GM18502 (cell line): ENCODE results near the gene OBSCN.
"Not testable (repeated sequence)": the region's sequence is repeated elsewhere in the genome, so short reads cannot be mapped to it uniquely, and the experiment has no call there.

Experiments used
- ATAC-seq: cut with Tn5 transposase; IDR thresholded peaks from one replicate; pipeline ENCODE4 v1.9.1; 2021; ENCODE audit warnings: mild to moderate bottlenecking; ENCODE audit not compliant: unreplicated experiment, poor library complexity

OBSCN gene

DNA sequence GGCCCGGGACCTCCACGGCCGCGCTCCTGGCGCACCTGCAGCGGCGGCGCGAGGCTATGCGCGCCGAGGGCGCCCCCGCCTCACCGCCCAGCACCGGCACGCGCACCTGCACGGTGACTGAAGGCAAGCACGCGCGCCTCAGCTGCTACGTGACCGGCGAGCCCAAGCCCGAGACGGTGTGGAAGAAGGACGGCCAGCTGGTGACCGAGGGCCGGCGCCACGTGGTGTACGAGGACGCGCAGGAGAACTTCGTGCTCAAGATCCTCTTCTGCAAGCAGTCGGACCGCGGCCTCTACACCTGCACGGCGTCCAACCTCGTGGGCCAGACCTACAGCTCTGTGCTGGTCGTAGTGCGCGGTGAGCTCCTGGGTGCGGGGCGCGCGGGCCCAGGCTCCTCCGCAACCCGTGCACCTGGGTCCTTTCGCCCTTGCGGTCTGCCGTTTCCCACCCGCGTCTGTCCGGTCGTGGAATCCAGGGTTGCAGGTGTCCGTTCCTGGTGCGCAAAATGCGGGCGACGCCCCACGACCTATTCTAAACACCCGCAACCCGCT, 4.6 kb downstream of the OBSCN start:
- ATAC-seq, result no peak

GRCh38 chr1:228212966-228213844, 5.4 kb downstream of the OBSCN start:
- peak; percentile 95 for ATAC-seq

GRCh38 chr1:228213917-228214808, 6.3 kb downstream of the OBSCN start:
- no peak for ATAC-seq

DNA sequence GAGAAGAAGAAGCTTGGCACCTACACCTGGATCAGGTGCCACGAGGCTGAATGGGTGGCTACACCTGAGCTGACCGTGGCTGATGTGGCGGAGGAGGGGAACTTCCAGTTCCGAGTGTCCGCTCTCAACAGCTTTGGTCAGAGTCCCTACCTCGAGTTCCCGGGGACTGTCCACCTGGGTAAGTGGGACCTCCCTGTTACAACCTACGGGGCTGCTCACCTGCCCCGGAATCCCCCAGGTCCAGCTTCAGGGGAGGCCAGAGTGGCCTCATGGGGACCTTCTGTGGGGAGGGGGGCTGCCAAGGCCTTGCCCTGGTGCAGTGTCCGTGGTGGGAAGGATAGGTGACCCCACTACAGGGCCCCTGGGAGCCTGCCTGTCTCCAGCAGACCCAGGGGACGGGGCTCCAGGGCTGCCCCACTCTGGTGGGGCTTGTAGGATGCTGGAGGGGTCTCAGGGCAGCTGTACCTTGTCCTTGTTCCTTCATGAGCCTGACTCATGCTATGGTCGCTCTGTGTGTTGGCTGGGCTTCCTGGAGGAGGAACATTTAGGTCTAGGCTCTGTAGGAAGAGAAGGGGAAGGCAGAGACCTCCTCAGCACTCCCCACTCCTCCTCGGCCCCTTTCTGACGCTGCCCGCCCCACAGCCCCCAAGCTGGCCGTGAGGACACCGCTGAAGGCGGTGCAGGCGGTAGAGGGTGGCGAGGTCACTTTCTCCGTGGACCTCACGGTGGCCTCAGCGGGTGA, 7.2 kb downstream of the OBSCN start:
- no peak for ATAC-seq

DNA sequence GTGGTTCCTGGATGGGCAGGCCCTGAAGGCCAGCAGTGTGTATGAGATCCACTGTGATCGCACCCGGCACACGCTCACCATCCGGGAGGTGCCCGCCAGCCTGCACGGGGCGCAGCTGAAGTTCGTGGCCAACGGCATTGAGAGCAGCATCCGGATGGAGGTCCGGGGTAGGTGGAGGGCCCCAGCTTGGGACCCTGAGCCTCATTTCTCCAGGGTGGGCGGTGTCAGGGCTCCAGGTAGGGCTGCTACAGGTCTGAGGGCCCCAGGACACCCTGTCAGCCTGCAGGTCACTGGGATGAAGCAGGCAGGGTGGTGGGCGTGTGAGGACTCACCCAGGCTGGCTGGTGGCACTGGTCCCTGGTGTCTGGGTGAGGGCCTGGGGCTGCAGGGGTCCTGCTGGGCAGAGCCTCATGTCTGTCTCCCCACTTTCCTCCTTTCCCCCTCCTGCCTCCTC, 7.8 kb downstream of the OBSCN start:
- no peak for ATAC-seq

GRCh38 chr1:228216371-228217320, 8.8 kb downstream of the OBSCN start:
- no peak for ATAC-seq

GRCh38 chr1:228217551-228218344, 9.9 kb downstream of the OBSCN start:
- ATAC-seq, result no peak

GRCh38 chr1:228218513-228219244, 10.8 kb downstream of the OBSCN start:
- ATAC-seq, result no peak

- ATAC-seq, result no peak
Measured at GRCh38 chr1:228219245-228219961, 11.6 kb downstream of the OBSCN start.

- ATAC-seq, result no peak
Measured at GRCh38 chr1:228219962-228220780, 12.3 kb downstream of the OBSCN start.

GRCh38 chr1:228221097-228221496, 13.3 kb downstream of the OBSCN start:
- not testable (repeated sequence) for ATAC-seq

GRCh38 chr1:228222548-228222947, 14.7 kb downstream of the OBSCN start:
- ATAC-seq, result no peak

DNA sequence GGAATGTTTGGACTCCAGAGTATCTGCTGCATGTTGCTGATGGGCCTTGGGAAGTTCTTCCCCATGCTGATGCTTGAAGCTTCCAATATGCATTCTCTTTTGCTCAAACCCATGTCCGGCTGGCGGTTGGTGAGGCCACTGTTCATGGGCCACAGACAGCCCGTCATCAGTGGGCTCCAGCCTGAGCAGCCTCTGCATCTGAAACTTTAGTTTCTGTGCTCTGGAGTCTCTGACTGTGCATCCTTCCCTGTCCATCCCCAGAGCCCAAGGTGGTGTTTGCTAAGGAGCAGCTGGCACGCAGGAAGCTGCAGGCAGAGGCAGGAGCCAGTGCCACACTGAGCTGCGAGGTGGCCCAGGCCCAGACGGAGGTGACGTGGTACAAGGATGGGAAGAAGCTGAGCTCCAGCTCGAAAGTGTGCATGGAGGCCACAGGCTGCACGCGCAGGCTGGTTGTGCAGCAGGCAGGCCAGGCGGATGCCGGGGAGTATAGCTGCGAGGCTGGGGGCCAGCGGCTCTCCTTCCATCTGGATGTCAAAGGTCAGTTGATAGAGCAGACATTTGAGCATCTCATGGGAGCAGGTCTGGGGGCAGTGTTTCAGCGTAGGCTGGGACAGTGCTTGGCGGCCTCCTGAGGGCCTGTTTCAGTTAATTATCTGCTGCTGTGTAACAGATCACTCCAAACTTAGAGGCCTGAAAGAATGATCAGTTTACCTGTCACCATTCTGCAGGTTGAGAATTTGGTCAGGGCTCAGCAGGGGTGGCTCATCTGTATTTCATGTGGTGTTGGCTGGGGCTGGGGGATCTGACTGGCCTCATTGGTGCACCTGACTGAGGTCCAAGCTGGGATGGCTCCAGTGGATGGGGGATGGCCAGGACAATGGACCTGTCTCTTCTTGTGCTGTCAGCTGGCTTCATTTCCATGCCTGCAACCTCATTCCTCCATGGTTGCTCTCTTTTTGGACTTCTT, 16.6 kb downstream of the OBSCN start:
- ATAC-seq, result no peak

DNA sequence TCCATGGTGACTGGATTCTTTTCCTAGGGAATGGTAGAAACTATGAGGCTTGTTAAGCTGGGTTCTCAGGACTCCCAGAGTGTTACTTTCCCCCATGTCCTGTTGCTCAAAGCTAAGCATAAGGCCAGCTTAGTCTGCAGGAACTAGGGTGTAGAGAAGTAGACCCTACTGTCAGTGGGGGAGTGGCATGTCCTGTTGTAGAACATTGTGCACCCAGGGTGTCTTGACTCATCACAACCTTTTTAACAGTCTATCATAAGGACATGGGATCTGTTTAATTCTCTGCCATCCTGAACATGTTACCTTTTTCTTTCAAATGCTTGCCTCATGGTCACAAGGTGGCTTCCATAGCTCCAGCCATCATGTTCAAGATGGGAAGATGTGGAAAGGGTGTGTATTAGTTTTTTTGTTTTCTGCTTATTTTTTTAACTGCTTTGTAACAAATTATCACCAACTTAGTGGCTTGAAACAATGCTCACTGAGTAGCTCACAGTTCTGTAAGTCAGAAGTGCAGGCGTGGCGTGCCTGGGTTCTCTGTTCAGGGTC, 17.4 kb downstream of the OBSCN start:
- no peak for ATAC-seq

GRCh38 chr1:228225740-228226139, 17.9 kb downstream of the OBSCN start:
- ATAC-seq, result no peak
